BE2C (cell line): Measurements from ENCODE around the gene MATR3. TPM values are rescaled to one million over a fixed set of nuclear protein-coding genes. Genes with fewer than 3 reads are reported as not detected.
A peak's percentile ranks its signal among the peaks of the same experiment; 100 is the strongest.

ENCODE experiments used
- DNase-seq: peaks from one replicate; pipeline ENCODE4 v3.0.0-alpha.2; 2020
- H3K27me3 ChIP-seq: fragments of 250-450 bp; sonication (Bioruptor Pico); 2 replicates; pipeline ENCODE4 v1.5.1; 2020; ENCODE audit warnings: mild to moderate bottlenecking
- H3K36me3 ChIP-seq: fragments of 250-450 bp; sonication (Bioruptor Pico); 2 replicates; pipeline ENCODE4 v1.5.1; 2020; ENCODE audit warnings: mild to moderate bottlenecking
- H3K4me1 ChIP-seq: fragments of 250-450 bp; sonication (Bioruptor Pico); 2 replicates; pipeline ENCODE4 v1.5.1; 2020
- H3K4me3 ChIP-seq: 2 replicates; pipeline ENCODE4 v1.5.1; 2011; ENCODE audit warnings: low read depth, low read length
- H3K9me3 ChIP-seq: fragments of 250-450 bp; sonication (Bioruptor Pico); 2 replicates; pipeline ENCODE4 v1.5.1; 2020
- CTCF ChIP-seq: IDR thresholded peaks from 2 replicates; pipeline ENCODE4 v1.5.1; 2012; ENCODE audit warnings: mild to moderate bottlenecking, low read depth, low read length
- polyA plus RNA-seq: library from polyadenylated mRNA; unstranded; fragments of >200 nt; gene quantifications from one replicate; pipeline ENCODE4 v1.2.1, GENCODE V29; 2012; ENCODE audit warnings: low read depth, missing spikeins; ENCODE audit not compliant: insufficient read length, insufficient read depth

Gene MATR3
- polyA plus RNA-seq, result 178 TPM

DNA sequence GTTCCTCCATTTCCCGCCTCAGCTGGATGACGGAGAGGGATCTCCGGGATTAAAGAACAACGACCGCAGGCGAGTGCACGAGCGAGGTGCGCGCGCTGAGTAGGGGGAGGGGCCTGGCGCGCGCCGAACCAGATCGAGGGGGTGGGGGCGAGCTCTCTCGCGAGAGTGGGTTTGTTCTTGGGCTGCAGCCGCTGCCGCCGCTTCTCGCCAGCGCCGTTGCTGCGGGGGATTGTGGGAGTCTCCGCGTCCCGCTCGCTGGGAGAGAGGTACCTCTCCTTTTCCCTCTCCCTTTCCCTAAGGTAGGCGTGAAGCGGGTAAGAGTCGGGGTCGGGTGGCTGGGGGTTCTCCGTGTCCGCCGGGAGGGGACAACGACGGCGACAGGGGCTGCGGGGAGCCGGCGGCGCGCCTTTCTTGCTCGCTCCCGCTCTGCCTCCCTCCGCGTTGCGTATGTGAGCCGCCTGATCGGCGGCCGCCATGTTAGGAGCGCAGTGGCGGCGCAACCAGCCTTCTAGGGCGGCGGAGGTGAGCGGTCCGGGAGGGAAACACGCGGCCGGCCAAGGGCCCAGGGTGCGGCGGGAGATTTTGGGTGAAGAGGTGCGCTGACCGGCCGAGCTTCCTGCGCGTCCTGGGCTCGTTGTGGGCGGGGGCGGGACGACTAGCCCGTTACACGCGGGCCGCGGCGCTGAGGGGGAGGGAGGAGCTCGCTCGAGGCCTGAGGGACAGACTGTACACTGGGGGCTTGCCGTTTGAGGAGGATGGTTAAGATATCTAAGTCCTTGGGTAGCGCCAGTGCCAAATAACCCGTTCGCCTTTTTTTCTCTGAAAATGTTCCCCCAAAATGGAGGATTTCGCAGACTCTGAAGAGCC, at the start of gene MATR3:
Gene MATR3, plus strand, starts transcription at position 234 of the 867 bp plus-strand sequence. CDS start 13,676 bp downstream, outside the sequence.
- Histone ChIP-seq H3K27me3 (no peaks in the 10 kb centered on the region), H3K9me3 (no peaks in the 10 kb centered on the region), H3K4me1 (no peaks in the 10 kb centered on the region), H3K4me3 (peak within 1 kb of the TSS; percentile 96), H3K36me3 (peaks cover 16% of the 10 kb centered on the region)
- peak; percentile 98 for DNase-seq
- no peak for TF ChIP-seq CTCF

- no peaks in the 10 kb centered on the region for H3K9me3 ChIP-seq
- H3K36me3 ChIP-seq, result no peaks in the 10 kb centered on the region
- H3K4me3 ChIP-seq, result no peak overlapping the region
- H3K27me3 ChIP-seq, result no peaks in the 10 kb centered on the region
- DNase-seq, result no peak
- H3K4me1 ChIP-seq, result no peaks in the 10 kb centered on the region
- no peak for TF ChIP-seq CTCF
Observed at GRCh38 chr5:139245637-139246339, 47.8 kb upstream of the MATR3 start.

- no peaks in the 10 kb centered on the region for H3K27me3 ChIP-seq
- no peak overlapping the region for H3K4me3 ChIP-seq
- DNase-seq, result no peak
- H3K36me3 ChIP-seq, result no peaks in the 10 kb centered on the region
- TF ChIP-seq CTCF, result no peak
- no peaks in the 10 kb centered on the region for H3K9me3 ChIP-seq
- no peaks in the 10 kb centered on the region for H3K4me1 ChIP-seq
Observed at GRCh38 chr5:139246394-139246793, 47.1 kb upstream of the MATR3 start.

DNA sequence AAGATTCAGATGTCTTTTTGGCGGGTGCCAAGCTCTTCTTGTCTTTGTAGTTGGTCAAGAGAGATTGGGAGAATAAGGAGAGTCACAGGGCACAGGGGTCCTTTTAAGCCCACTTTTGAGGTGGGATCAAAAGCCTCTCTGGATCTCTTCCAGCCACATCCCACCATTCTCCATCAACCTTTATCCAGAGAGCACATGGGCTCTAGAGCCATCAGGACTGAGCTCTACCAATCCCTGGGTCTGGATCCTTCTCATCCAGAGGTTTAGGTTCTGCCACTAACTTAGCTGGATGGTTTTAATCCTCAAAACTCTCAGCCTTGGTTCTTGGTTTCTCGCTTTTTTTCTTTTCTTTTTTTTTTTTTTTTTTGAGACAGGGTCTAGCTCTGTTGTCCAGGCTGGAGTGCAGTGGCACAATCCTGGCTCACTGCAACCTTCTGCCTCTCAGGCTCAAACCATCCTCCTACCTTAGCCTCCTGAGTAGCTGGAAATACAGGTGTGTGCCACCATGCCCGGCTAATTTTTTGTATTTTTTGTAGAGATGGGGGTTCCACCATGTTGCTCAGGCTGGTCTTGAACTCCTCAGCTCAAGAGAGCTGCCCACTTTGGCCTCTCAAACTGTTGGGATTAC, 44.6 kb upstream of the MATR3 start:
- Histone ChIP-seq H3K4me1 (no peaks in the 10 kb centered on the region), H3K36me3 (no peaks in the 10 kb centered on the region), H3K9me3 (no peaks in the 10 kb centered on the region), H3K4me3 (no peak overlapping the region), H3K27me3 (no peaks in the 10 kb centered on the region)
- TF ChIP-seq CTCF, result no peak
- no peak for DNase-seq

DNA sequence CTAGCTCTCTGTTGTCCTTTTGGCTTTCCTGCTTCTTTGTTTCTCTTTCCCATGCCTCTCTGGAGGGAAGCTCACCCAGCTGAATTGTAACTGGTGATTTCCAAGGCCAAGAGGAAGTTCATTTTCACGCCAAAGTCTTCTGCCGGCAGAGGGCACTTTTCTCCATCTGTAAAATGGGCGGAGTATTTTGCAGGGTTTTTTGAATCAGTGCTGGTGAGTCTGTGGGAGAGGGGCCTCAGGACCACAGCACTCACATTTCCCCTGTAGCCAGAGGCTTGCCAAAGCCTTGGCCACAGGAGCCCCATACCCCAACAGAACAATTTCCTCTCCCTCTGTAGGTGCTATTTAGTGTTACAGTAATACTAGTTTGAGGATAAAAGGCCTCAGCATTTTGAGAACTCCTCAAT, 42.3 kb upstream of the MATR3 start:
- H3K36me3 ChIP-seq, result no peaks in the 10 kb centered on the region
- no peaks in the 10 kb centered on the region for H3K27me3 ChIP-seq
- DNase-seq, result no peak
- 0 out of 2 replicates have a peak, but pooled peaks have one; percentile 3 for TF ChIP-seq CTCF
- no peak overlapping the region for H3K4me3 ChIP-seq
- H3K4me1 ChIP-seq, result no peaks in the 10 kb centered on the region
- H3K9me3 ChIP-seq, result no peaks in the 10 kb centered on the region
